NCI-H1105 (cell line): ENCODE results near the gene GRXCR1.
A peak's percentile ranks its signal among the peaks of the same experiment; 100 is the strongest.

Experiments
- DNase-seq: peaks from one replicate; lab custom pipeline; 2025; lab: John Stamatoyannopoulos, UW

The GRXCR1 gene

GRCh38 chr4:42928582-42928981 lies 36.1 kb downstream of the GRXCR1 start:
- DNase-seq = no peak

- DNase-seq = no peak
These were observed 49.7 kb downstream of the GRXCR1 start for GRCh38 chr4:42942216-42942615.

DNA sequence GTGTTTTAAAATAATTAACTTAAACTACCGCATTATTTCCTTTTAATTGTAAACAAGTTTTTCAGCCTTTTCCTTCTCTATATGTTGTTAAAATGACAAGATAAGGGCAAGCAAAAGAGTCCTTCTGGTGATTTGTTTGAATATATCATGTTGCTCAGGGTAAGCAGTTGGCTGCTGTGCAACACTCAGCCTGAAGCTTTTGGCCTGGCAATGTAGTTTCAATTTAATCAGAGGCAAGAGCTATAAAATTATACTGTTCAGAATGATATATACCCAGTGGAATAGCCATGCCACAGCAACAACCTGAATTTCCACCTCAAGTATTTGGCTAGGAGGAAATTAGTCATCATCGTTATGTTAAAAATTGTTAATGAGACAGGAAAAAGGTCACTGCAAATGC lies 53.4 kb downstream of the GRXCR1 start:
- no peak for DNase-seq

GRCh38 chr4:42953321-42953720 lies 60.8 kb downstream of the GRXCR1 start:
- DNase-seq = no peak

- DNase-seq = no peak
These were observed 62.6 kb downstream of the GRXCR1 start for GRCh38 chr4:42954963-42955669.

- DNase-seq = no peak
These were observed 63.4 kb downstream of the GRXCR1 start for GRCh38 chr4:42955746-42956505.

GRCh38 chr4:42965326-42965725 lies 72.8 kb downstream of the GRXCR1 start:
- no peak for DNase-seq

DNA sequence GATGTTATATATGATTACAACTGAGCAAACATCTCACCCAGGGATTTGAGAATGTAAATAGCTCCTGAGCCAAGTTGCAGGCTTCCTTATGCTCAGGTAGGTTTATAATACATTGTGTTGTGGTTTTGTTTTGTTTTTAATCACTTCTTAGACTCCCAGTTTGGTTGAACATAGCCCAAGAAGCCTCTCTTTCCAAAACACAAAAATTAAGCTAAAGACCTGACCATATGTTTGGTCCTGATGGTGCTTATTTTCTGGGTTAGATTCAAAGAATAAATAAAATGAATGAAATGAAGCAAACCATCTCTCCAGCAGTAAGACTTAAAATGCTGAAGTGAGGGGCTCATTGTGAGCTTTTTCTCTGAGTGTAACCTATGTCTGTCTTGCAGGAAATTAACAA lies 93.5 kb downstream of the GRXCR1 start:
- DNase-seq = no peak

- DNase-seq = peak; percentile 3
These were observed 102.9 kb downstream of the GRXCR1 start for GRCh38 chr4:42995343-42995944.

- DNase-seq = no peak
These were observed 116.3 kb downstream of the GRXCR1 start for GRCh38 chr4:43008793-43009192.

- DNase-seq = peak; percentile 54
These were observed 121.7 kb downstream of the GRXCR1 start for GRCh38 chr4:43014256-43014655.

- no peak for DNase-seq
These were observed 149.1 kb downstream of the GRXCR1 start for GRCh38 chr4:43041632-43042031.

DNA sequence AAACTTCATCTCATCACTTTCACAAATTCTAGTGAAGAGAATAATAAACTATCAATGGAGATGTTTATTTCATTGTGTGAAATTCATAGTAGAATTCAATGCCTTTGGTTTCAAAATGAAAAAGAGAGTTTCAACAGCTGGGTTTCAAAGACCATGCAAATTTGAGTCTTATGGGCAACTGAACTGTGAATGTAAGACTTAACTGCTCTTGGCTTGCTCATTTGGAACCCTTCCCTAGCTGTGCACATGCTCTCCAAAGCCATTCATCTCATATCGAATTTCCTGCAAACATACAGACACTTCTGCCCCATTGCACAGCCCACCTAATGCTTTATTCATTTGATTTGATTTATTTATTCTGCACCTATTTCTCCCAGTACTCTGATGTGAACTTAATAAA lies 154.5 kb downstream of the GRXCR1 start:
- DNase-seq = no peak

- no peak for DNase-seq
These were observed 156.1 kb downstream of the GRXCR1 start for GRCh38 chr4:43048570-43048969.

GRCh38 chr4:43049326-43049725 lies 156.8 kb downstream of the GRXCR1 start:
- no peak for DNase-seq

DNA sequence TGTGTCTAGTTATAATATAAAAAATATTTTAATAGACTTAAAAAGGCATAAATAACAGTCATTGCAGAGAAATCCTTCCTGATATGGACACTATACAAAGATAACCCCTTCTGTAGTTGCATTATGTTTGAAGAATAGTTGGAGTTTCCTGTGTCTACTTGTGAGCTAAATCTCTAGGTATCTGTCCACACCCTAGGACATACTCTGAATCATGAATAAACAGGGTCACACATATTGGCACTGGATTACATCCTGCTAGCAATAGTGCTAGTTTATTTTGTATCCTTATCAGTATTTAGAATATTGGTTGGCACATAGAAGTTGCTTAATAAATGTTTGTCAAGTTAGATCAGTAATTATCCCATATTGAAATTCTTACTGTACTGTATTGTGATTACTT lies 173.9 kb downstream of the GRXCR1 start:
- no peak for DNase-seq

GRCh38 chr4:43071069-43071468 lies 178.6 kb downstream of the GRXCR1 start:
- no peak for DNase-seq
